ENCODE data around the gene SLIT1.

SLIT1 gene

DNA sequence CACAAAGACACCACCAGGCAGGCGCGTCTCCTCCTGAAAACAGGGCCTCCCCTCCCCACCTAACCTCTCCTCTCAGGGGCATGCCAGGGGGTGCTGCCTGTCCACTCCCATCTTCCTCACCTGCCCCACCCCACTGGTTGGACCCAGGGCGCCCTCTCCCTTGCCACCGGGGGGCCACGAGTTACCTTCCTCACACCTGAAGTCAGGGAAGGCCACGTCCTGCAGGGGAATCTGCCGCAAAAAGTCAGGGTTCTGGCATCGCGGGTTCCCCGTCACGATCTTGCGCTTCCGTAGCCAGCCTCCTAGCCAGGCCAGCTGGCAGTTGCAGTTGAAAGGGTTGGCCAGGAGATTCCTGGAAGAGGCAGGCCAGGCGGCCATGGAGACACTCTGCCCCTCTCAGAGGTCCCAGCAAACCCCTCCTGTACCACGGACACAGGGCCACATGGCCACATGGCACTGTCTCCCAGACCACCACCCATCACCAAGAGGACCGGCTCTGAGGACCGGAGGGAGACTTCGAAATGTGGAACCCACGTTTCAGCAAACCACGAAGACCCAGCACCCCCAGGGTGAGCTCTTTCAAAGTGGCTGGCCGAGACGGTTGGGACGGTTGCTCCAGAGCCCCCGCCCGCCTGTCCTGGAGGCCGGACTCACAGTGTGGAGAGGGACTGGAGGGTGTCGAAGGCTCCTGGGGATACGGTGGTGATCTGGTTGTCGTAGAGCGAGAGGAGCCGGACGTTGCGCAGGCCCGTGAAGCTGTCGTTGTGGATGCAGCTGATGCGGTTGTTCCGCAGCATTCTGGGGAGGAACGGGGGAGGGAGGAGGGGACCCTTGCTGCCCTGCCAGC lies 142.8 kb downstream of the SLIT1 start:
- Histone ChIP-seq H3K4me2 (ENCODE audit: low read depth, low read length, poor library complexity, severe bottlenecking) (no peak overlapping the region), H3K36me3 (ENCODE audit: low read length) (no peaks in the 10 kb centered on the region), H3K27ac (ENCODE audit: low read depth, low read length) (no peak overlapping the region), H3K79me2 (ENCODE audit: insufficient read depth, low read length) (no peaks in the 10 kb centered on the region), H2AFZ (ENCODE audit: low read depth, low read length, severe bottlenecking) (no peak overlapping the region), H4K20me1 (ENCODE audit: low read depth, low read length) (no peaks in the 10 kb centered on the region), H3F3A (ENCODE audit: insufficient read depth) (no peaks in the 10 kb centered on the region), H3K9me3 (ENCODE audit: insufficient read depth, low read length) (no peaks in the 10 kb centered on the region), H3K27me3 (ENCODE audit: low read length) (no peaks in the 10 kb centered on the region), H3K9ac (ENCODE audit: low read length) (no peak overlapping the region), H3K4me3 (ENCODE audit: insufficient read depth, low read length, poor library complexity, severe bottlenecking) (no peak overlapping the region), H3K9me2 (replicated peaks; ENCODE audit: insufficient read depth, low read length) (no peaks in the 10 kb centered on the region)
- TF ChIP-seq EZH2phosphoT487 (conservative IDR thresholded peaks at IDR 0.05; ENCODE audit: low read length), result no peak
- TF ChIP-seq, protein P1, sequence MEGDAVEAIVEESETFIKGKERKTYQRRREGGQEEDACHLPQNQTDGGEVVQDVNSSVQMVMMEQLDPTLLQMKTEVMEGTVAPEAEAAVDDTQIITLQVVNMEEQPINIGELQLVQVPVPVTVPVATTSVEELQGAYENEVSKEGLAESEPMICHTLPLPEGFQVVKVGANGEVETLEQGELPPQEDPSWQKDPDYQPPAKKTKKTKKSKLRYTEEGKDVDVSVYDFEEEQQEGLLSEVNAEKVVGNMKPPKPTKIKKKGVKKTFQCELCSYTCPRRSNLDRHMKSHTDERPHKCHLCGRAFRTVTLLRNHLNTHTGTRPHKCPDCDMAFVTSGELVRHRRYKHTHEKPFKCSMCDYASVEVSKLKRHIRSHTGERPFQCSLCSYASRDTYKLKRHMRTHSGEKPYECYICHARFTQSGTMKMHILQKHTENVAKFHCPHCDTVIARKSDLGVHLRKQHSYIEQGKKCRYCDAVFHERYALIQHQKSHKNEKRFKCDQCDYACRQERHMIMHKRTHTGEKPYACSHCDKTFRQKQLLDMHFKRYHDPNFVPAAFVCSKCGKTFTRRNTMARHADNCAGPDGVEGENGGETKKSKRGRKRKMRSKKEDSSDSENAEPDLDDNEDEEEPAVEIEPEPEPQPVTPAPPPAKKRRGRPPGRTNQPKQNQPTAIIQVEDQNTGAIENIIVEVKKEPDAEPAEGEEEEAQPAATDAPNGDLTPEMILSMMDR (IDR thresholded peaks at IDR 0.05; ENCODE audit: insufficient read depth, low read length, poor library complexity, severe bottlenecking), result no peak

DNA sequence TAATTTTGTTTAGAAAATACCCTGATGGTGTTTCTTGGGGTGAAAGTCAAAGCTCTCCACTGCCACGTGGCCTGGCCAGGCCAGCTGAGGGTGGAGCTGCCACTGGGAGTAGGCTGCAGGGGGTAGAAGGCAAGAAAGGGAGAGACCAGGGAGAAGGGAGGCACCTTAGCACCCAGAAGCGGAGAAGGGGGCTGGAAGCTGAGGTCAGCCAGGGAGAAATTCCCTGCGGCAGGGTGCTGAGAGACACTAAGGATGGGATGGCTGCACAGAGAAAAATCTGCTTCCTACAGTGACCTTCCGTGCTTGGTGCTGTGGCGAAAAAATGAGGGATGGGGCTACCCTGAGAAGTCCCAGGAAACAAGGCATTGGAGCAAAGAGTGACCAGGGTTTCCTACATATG lies 143.7 kb downstream of the SLIT1 start:
- Histone ChIP-seq H3K4me3 (ENCODE audit: insufficient read depth, low read length, poor library complexity, severe bottlenecking) (no peak overlapping the region), H4K20me1 (ENCODE audit: low read depth, low read length) (no peaks in the 10 kb centered on the region), H3K9me3 (ENCODE audit: insufficient read depth, low read length) (no peaks in the 10 kb centered on the region), H3K27ac (ENCODE audit: low read depth, low read length) (no peak overlapping the region), H2AFZ (ENCODE audit: low read depth, low read length, severe bottlenecking) (no peak overlapping the region), H3K79me2 (ENCODE audit: insufficient read depth, low read length) (no peaks in the 10 kb centered on the region), H3K9ac (ENCODE audit: low read length) (no peak overlapping the region), H3K27me3 (ENCODE audit: low read length) (no peaks in the 10 kb centered on the region), H3F3A (ENCODE audit: insufficient read depth) (no peaks in the 10 kb centered on the region), H3K9me2 (replicated peaks; ENCODE audit: insufficient read depth, low read length) (no peaks in the 10 kb centered on the region), H3K36me3 (ENCODE audit: low read length) (no peaks in the 10 kb centered on the region), H3K4me2 (ENCODE audit: low read depth, low read length, poor library complexity, severe bottlenecking) (no peak overlapping the region)
- TF ChIP-seq, protein P1 (IDR thresholded peaks at IDR 0.05; ENCODE audit: insufficient read depth, low read length, poor library complexity, severe bottlenecking), result no peak
- no peak for TF ChIP-seq EZH2phosphoT487 (conservative IDR thresholded peaks at IDR 0.05; ENCODE audit: low read length)

DNA sequence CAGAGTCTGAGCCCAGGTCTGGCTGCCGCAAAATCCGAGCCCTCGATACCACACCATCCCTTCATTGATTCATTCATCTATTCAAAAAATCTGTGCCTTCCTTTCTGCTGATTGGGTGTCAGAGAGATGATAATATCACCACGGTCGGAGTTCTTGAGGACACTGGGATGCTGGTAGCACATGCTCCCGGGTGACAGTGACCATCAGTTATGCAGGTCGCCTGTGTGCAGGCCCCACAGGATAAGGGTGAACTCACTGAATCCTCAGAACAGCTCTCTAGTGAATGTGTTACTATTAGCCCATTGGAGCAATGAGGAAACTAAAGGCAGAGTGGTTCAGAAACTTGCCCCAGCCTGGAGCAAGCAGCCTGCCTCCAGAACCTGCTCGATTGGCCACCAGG lies 145.1 kb downstream of the SLIT1 start:
- Histone ChIP-seq H3F3A (ENCODE audit: insufficient read depth) (no peaks in the 10 kb centered on the region), H3K9ac (ENCODE audit: low read length) (no peak overlapping the region), H3K27ac (ENCODE audit: low read depth, low read length) (no peak overlapping the region), H4K20me1 (ENCODE audit: low read depth, low read length) (no peaks in the 10 kb centered on the region), H3K4me3 (ENCODE audit: insufficient read depth, low read length, poor library complexity, severe bottlenecking) (no peak overlapping the region), H3K4me2 (ENCODE audit: low read depth, low read length, poor library complexity, severe bottlenecking) (no peak overlapping the region), H2AFZ (ENCODE audit: low read depth, low read length, severe bottlenecking) (no peak overlapping the region), H3K9me2 (replicated peaks; ENCODE audit: insufficient read depth, low read length) (no peaks in the 10 kb centered on the region), H3K36me3 (ENCODE audit: low read length) (no peaks in the 10 kb centered on the region), H3K79me2 (ENCODE audit: insufficient read depth, low read length) (no peaks in the 10 kb centered on the region), H3K9me3 (ENCODE audit: insufficient read depth, low read length) (no peaks in the 10 kb centered on the region), H3K27me3 (ENCODE audit: low read length) (no peaks in the 10 kb centered on the region)
- TF ChIP-seq, protein P1 (IDR thresholded peaks at IDR 0.05; ENCODE audit: insufficient read depth, low read length, poor library complexity, severe bottlenecking), result no peak

Data from SU-DHL-6 (cell line).